H9 (cell line): ENCODE data around the gene TANGO6. TPM values are rescaled to one million over a fixed set of nuclear protein-coding genes. Genes with fewer than 3 reads are reported as not detected.
A peak's percentile ranks its signal among the peaks of the same experiment; 100 is the strongest.

Experiments used
- DNase-seq: peaks from one replicate; pipeline ENCODE4 v3.0.0-alpha.2; 2017
- H2AFZ ChIP-seq: one replicate; pipeline ENCODE4 v1.6.1; 2013; ENCODE audit warnings: mild to moderate bottlenecking, low read length, control low read depth, moderate library complexity
- H2AK5ac ChIP-seq: 2 replicates; pipeline ENCODE4 v1.6.1; 2013; ENCODE audit warnings: low read length, control low read depth, mixed read lengths; ENCODE audit not compliant: insufficient read length
- H2BK120ac ChIP-seq: one replicate; pipeline ENCODE4 v1.6.1; 2013; ENCODE audit warnings: low read depth, mild to moderate bottlenecking, low read length, control low read depth, inconsistent platforms; ENCODE audit not compliant: poor library complexity, severe bottlenecking
- H2BK12ac ChIP-seq: 2 replicates; pipeline ENCODE4 v1.6.1; 2013; ENCODE audit warnings: low read length, control low read depth, mixed read lengths, low read depth; ENCODE audit not compliant: insufficient read length
- H2BK15ac ChIP-seq: 2 replicates; pipeline ENCODE4 v1.6.1; 2013; ENCODE audit warnings: low read depth, low read length, control low read depth
- H2BK20ac ChIP-seq: one replicate; pipeline ENCODE4 v1.6.1; 2013; ENCODE audit warnings: low read depth, mild to moderate bottlenecking, low read length, control low read depth, inconsistent platforms; ENCODE audit not compliant: poor library complexity, severe bottlenecking
- H2BK5ac ChIP-seq: 2 replicates; pipeline ENCODE4 v1.6.1; 2013; ENCODE audit warnings: low read length, control low read depth, mixed read lengths; ENCODE audit not compliant: insufficient read length
- H3K14ac ChIP-seq: 2 replicates; pipeline ENCODE4 v1.6.1; 2013; ENCODE audit warnings: low read length, control low read depth; ENCODE audit not compliant: insufficient read depth
- H3K18ac ChIP-seq: 2 replicates; pipeline ENCODE4 v1.6.1; 2013; ENCODE audit warnings: low read depth, mild to moderate bottlenecking, mixed read lengths, low read length, control low read depth; ENCODE audit not compliant: insufficient read length
- H3K23ac ChIP-seq: 2 replicates; pipeline ENCODE4 v1.6.1; 2013; ENCODE audit warnings: low read length, control low read depth, mixed read lengths, low read depth; ENCODE audit not compliant: insufficient read length
- H3K23me2 ChIP-seq: 2 replicates; pipeline ENCODE4 v1.6.1; 2013; ENCODE audit warnings: low read depth, mild to moderate bottlenecking, mixed read lengths, low read length, control low read depth; ENCODE audit not compliant: insufficient read length, poor library complexity, severe bottlenecking
- H3K27ac ChIP-seq: 2 replicates; pipeline ENCODE4 v1.5.1; 2013; ENCODE audit warnings: low read length, control low read depth, mixed read lengths, low read depth; ENCODE audit not compliant: insufficient read length
- H3K27me3 ChIP-seq: 2 replicates; pipeline ENCODE4 v1.6.1; 2013; ENCODE audit warnings: low read length, control low read depth, inconsistent platforms; ENCODE audit not compliant: insufficient read depth
- H3K4ac ChIP-seq: 2 replicates; pipeline ENCODE4 v1.6.1; 2013; ENCODE audit warnings: low read depth, mild to moderate bottlenecking, control low read depth, inconsistent platforms, low read length, moderate library complexity
- H3K4me1 ChIP-seq: 2 replicates; pipeline ENCODE4 v1.6.1; 2013; ENCODE audit warnings: low read length, control low read depth, inconsistent platforms; ENCODE audit not compliant: insufficient read depth
- H3K4me2 ChIP-seq: 2 replicates; pipeline ENCODE4 v1.6.1; 2013; ENCODE audit warnings: low read length, control low read depth, mixed read lengths; ENCODE audit not compliant: insufficient read length, insufficient read depth
- H3K56ac ChIP-seq: 2 replicates; pipeline ENCODE4 v1.6.1; 2013; ENCODE audit warnings: low read depth, mild to moderate bottlenecking, mixed read lengths, low read length, control low read depth; ENCODE audit not compliant: insufficient read length
- H3K79me1 ChIP-seq: 2 replicates; pipeline ENCODE4 v1.6.1; 2013; ENCODE audit warnings: low read depth, mild to moderate bottlenecking, moderate library complexity, low read length, control low read depth, inconsistent platforms; ENCODE audit not compliant: insufficient read depth, poor library complexity, severe bottlenecking
- H3K79me2 ChIP-seq: 2 replicates; pipeline ENCODE4 v1.6.1; 2013; ENCODE audit warnings: low read length, control low read depth, inconsistent platforms; ENCODE audit not compliant: insufficient read depth
- H3K9ac ChIP-seq: 2 replicates; pipeline ENCODE4 v1.6.1; 2013; ENCODE audit warnings: low read length, control low read depth, mixed read lengths; ENCODE audit not compliant: insufficient read length; ENCODE audit errors: extremely low read depth
- H3K9me3 ChIP-seq: one replicate; pipeline ENCODE4 v1.6.1; 2013; ENCODE audit warnings: low read depth, low read length, inconsistent platforms; ENCODE audit not compliant: control insufficient read depth
- H3T11ph ChIP-seq: one replicate; pipeline ENCODE4 v1.6.1; 2013; ENCODE audit warnings: mild to moderate bottlenecking, low read length, control low read depth, inconsistent platforms
- H4K20me1 ChIP-seq: one replicate; pipeline ENCODE4 v1.6.1; 2013; ENCODE audit not compliant: control insufficient read depth, insufficient read length, insufficient read depth
- H4K5ac ChIP-seq: 2 replicates; pipeline ENCODE4 v1.6.1; 2013; ENCODE audit warnings: low read depth, mild to moderate bottlenecking, mixed read lengths, low read length, control low read depth; ENCODE audit not compliant: insufficient read length
- H4K8ac ChIP-seq: replicated peaks from 2 replicates; pipeline ENCODE4 v1.6.1; 2013; ENCODE audit warnings: low read length, control low read depth, mixed read lengths, low read depth; ENCODE audit not compliant: insufficient read length
- H4K91ac ChIP-seq: 2 replicates; pipeline ENCODE4 v1.6.1; 2013; ENCODE audit warnings: low read depth, mild to moderate bottlenecking, moderate library complexity, mixed read lengths, low read length, control low read depth; ENCODE audit not compliant: insufficient read length
- H3K27ac Mint-ChIP-seq, 3 experiments: 2 replicates in 2 of 3; 3 replicates in 1 of 3; pipeline ENCODE4 v1.8.0; 2020 to 2021; ENCODE audit warnings: mixed read lengths in 3 of 3, mild to moderate bottlenecking in 1 of 3, moderate library complexity in 1 of 3
- H3K27me3 Mint-ChIP-seq: 2 replicates; pipeline ENCODE4 v1.8.0; 2021; ENCODE audit warnings: low read depth, mild to moderate bottlenecking, moderate library complexity, mixed read lengths
- H3K36me3 Mint-ChIP-seq, 3 experiments: 2 replicates in 2 of 3; 3 replicates in 1 of 3; pipeline ENCODE4 v1.8.0; 2020 to 2021; ENCODE audit warnings: low read depth in 3 of 3, mixed read lengths in 3 of 3; ENCODE audit not compliant: insufficient read depth in 1 of 3
- H3K4me1 Mint-ChIP-seq, 2 experiments: 2 replicates each; pipeline ENCODE4 v1.8.0; 2020; ENCODE audit warnings: mixed read lengths in 2 of 2
- H3K4me3 Mint-ChIP-seq, 2 experiments: 2 replicates in 1 of 2; 3 replicates in 1 of 2; pipeline ENCODE4 v1.8.0; 2020 to 2021; ENCODE audit warnings: mild to moderate bottlenecking in 2 of 2, mixed read lengths in 2 of 2, moderate library complexity in 1 of 2
- H3K9me3 Mint-ChIP-seq, 2 experiments: 2 replicates in 1 of 2; 3 replicates in 1 of 2; pipeline ENCODE4 v1.8.0; 2020; ENCODE audit warnings: mild to moderate bottlenecking in 2 of 2, mixed read lengths in 2 of 2, moderate library complexity in 1 of 2
- WGBS: extraction: QIAGEN DNeasy Blood & Tissue Kit; methylation state at CpG from one replicate; pipeline ENCODE4 v1.1.7; 2013; ENCODE audit warnings: missing lambda C conversion rate, low lambda C conversion rate, mixed read lengths; ENCODE audit not compliant: insufficient read length; ENCODE audit errors: extremely low coverage; 5-methylcytosine and 5-hydroxymethylcytosine counted together
- total RNA-seq: library from RNA; stranded (reverse); gene quantifications from 2 replicates; pipeline ENCODE4 v1.2.1, GENCODE V29; 2021
- TF ChIP-seq, protein P1 (sequence below): fragments of 200-600 bp; sonication (generic); conservative IDR thresholded peaks from 3 replicates; pipeline ENCODE4 v1.8.0; 2021; ENCODE audit warnings: antibody characterized with exemption, mild to moderate bottlenecking

Gene TANGO6
- total RNA-seq, 1 experiment from 2014 or later, result 12.0 TPM

DNA sequence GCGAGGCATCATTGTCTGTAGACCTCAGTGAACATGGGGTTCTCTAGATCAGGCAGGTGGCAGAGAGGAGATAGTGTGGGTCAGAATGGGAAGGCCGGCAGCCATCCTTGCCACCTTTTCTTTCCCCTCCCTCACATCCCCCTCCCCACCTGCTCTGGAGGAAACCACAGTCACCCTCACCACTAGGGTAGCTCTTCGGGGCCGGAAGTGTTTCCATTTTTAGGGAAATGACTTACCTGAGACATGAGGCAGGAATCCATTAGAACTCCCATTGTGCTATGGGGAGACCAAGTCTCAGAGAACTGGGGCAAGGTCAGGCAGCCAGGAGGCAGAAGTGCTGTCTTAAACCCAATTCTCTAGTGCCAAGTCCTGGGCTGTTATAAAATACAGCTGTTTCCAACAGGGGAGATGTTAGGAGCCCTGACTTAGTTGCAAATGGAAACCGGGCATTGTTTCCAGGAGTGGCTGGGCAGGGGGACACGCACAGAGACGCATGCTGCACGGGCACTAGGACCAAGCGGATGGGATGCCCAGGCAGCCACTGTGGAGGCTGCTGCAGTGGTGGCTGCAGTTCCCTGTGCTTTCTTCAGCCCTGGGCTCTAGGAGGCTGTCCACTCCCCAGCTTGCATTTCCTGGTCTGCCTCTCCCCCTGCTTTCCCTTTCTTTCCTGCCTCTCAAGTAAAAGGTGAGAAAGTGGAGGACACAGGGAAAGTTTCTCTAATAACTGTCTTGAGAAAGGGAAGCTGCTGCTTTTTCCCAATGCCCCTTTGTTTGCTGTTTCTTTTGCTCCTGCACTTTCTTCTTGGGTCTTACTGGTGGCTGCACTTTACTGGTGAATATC lies 265.0 kb downstream of the TANGO6 start:
- H4K5ac ChIP-seq, result no peak overlapping the region
- Mint-ChIP-seq H3K36me3 (peaks cover 26 to 45% (median 37%) of the 10 kb centered on the region in 3 experiments), H3K27ac (peak overlapping the region; percentile 61 to 75 (median 62); a peak in 6 of 7 replicates), H3K9me3 (peaks cover 0 to 3% of the 10 kb centered on the region in 2 experiments; a peak in 2 of 5 replicates), H3K27me3 (peaks cover 6% of the 10 kb centered on the region; the same call in 1 of the 2 replicates), H3K4me3 (peak overlapping the region; percentile 86 to 94), H3K4me1 (peaks cover 32 to 39% of the 10 kb centered on the region in 2 experiments)
- WGBS, result no CpG with 5 or more reads among the region's 9 CpGs
- H2BK12ac ChIP-seq, result no peak overlapping the region
- no peak overlapping the region for H2BK15ac ChIP-seq
- H3K9ac ChIP-seq, result peak overlapping the region; percentile 10
- H2BK120ac ChIP-seq, result no peak overlapping the region
- TF ChIP-seq, protein P1, sequence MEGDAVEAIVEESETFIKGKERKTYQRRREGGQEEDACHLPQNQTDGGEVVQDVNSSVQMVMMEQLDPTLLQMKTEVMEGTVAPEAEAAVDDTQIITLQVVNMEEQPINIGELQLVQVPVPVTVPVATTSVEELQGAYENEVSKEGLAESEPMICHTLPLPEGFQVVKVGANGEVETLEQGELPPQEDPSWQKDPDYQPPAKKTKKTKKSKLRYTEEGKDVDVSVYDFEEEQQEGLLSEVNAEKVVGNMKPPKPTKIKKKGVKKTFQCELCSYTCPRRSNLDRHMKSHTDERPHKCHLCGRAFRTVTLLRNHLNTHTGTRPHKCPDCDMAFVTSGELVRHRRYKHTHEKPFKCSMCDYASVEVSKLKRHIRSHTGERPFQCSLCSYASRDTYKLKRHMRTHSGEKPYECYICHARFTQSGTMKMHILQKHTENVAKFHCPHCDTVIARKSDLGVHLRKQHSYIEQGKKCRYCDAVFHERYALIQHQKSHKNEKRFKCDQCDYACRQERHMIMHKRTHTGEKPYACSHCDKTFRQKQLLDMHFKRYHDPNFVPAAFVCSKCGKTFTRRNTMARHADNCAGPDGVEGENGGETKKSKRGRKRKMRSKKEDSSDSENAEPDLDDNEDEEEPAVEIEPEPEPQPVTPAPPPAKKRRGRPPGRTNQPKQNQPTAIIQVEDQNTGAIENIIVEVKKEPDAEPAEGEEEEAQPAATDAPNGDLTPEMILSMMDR, result peak; percentile 11; the same call in 1 of the 3 replicates
- no peaks in the 10 kb centered on the region for H3K27me3 ChIP-seq
- no peak overlapping the region for H2AK5ac ChIP-seq
- H3K79me1 ChIP-seq, result no peaks in the 10 kb centered on the region
- no peak overlapping the region for H3K23ac ChIP-seq
- no peak overlapping the region; the same call in 1 of the 2 replicates for H3K14ac ChIP-seq
- peaks cover 7% of the 10 kb centered on the region; the same call in 1 of the 2 replicates for H3K4me1 ChIP-seq
- peaks cover 8% of the 10 kb centered on the region; the same call in 1 of the 2 replicates for H3K79me2 ChIP-seq
- no peak overlapping the region for H2AFZ ChIP-seq
- no peak overlapping the region for H2BK5ac ChIP-seq
- peak overlapping the region; percentile 71 for H3K4me2 ChIP-seq
- peak overlapping the region; percentile 6 for H3K27ac ChIP-seq
- no peaks in the 10 kb centered on the region for H4K20me1 ChIP-seq
- H3K56ac ChIP-seq, result no peak overlapping the region
- no peak overlapping the region for H2BK20ac ChIP-seq
- H3K4ac ChIP-seq, result no peak overlapping the region
- no peak overlapping the region for H4K91ac ChIP-seq
- no peak overlapping the region for H4K8ac ChIP-seq
- DNase-seq, result peak; percentile 67
- peak overlapping the region; percentile 12 for H3K18ac ChIP-seq
- no peak overlapping the region for H3T11ph ChIP-seq
- no peaks in the 10 kb centered on the region for H3K9me3 ChIP-seq
- peaks cover 19% of the 10 kb centered on the region for H3K23me2 ChIP-seq
